ENCODE data around the gene PLXNC1. TPM values are rescaled to one million over a fixed set of nuclear protein-coding genes. Genes with fewer than 3 reads are reported as not detected.
"Not testable (repeated sequence)": the region's sequence is repeated elsewhere in the genome, so short reads cannot be mapped to it uniquely, and the experiment has no call there.

Gene PLXNC1
- total and polyA plus RNA-seq, 4 donors = 27.6 to 58.2 (median 42.1) TPM

- WGBS (ENCODE audit: insufficient coverage) = no CpG with 5 or more reads among the region's 5 CpGs
- Histone ChIP-seq H3K4me3 (ENCODE audit: low read depth, low read length) (no peak overlapping the region), H3K36me3 (ENCODE audit: control insufficient read depth, insufficient read depth, low read length) (no peaks in the 10 kb centered on the region), H3K4me1 (ENCODE audit: control insufficient read depth, insufficient read depth, low read length) (no peaks in the 10 kb centered on the region), H3K9me3 (ENCODE audit: control insufficient read depth, insufficient read depth, low read length) (peaks cover 1% of the 10 kb centered on the region), H3K27ac (ENCODE audit: low read depth, low read length) (no peak overlapping the region), H3K27me3 (ENCODE audit: control insufficient read depth, insufficient read depth, low read length) (no peaks in the 10 kb centered on the region)
- DNase-seq (ENCODE audit: low read depth in 4 of 6, low spot score in 6 of 6) = no peak
These were observed 161.0 kb downstream of the PLXNC1 start for GRCh38 chr12:94309373-94309772.

DNA sequence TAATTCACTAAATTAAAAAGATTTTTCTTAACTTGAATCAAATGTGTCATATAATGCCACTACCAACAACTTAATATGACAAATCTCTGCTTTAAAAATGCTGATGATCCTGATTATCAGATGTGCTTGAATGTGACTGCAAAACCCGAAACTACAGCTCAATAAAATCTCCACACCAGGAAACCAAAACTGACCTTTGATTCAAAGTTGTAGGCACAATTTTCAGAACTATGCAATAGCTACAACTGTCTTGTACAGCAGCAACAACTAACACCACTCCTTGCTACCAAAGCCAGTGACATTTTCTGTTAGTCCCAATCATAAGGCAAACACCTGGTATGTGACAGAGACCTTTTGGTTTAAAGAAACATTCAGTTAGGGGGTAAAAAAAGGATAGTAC lies 164.0 kb downstream of the PLXNC1 start:
- Histone ChIP-seq H3K27me3 (ENCODE audit: control insufficient read depth, insufficient read depth, low read length) (no peaks in the 10 kb centered on the region), H3K4me1 (ENCODE audit: control insufficient read depth, insufficient read depth, low read length) (no peaks in the 10 kb centered on the region), H3K27ac (ENCODE audit: low read depth, low read length) (no peak overlapping the region), H3K9me3 (ENCODE audit: control insufficient read depth, insufficient read depth, low read length) (peaks cover 6% of the 10 kb centered on the region), H3K4me3 (ENCODE audit: low read depth, low read length) (no peak overlapping the region), H3K36me3 (ENCODE audit: control insufficient read depth, insufficient read depth, low read length) (no peaks in the 10 kb centered on the region)
- 100% methylated on average over 1 of the region's 1 CpG for WGBS (ENCODE audit: insufficient coverage)
- no peak for DNase-seq (ENCODE audit: low read depth in 4 of 6, low spot score in 6 of 6)

- H3K4me3 ChIP-seq (ENCODE audit: low read depth, low read length) = not testable (repeated sequence)
These were observed 168.2 kb downstream of the PLXNC1 start for GRCh38 chr12:94316600-94316999.

GRCh38 chr12:94318181-94318580 lies 169.8 kb downstream of the PLXNC1 start:
- Histone ChIP-seq H3K4me3 (ENCODE audit: low read depth, low read length) (no peak overlapping the region), H3K4me1 (ENCODE audit: control insufficient read depth, insufficient read depth, low read length) (no peaks in the 10 kb centered on the region), H3K9me3 (ENCODE audit: control insufficient read depth, insufficient read depth, low read length) (peaks cover 15% of the 10 kb centered on the region), H3K27me3 (ENCODE audit: control insufficient read depth, insufficient read depth, low read length) (no peaks in the 10 kb centered on the region), H3K36me3 (ENCODE audit: control insufficient read depth, insufficient read depth, low read length) (peaks cover 10% of the 10 kb centered on the region), H3K27ac (ENCODE audit: low read depth, low read length) (no peak overlapping the region)
- no CpG with 5 or more reads among the region's 1 CpG for WGBS (ENCODE audit: insufficient coverage)
- DNase-seq (ENCODE audit: low read depth in 4 of 6, low spot score in 6 of 6) = no peak

More at GRCh38 chr12:94316600-94316999, 168.2 kb downstream of the PLXNC1 start:
- not testable (repeated sequence) for H3K4me1 ChIP-seq (ENCODE audit: control insufficient read depth, insufficient read depth, low read length); DNase-seq (ENCODE audit: low read depth in 4 of 6, low spot score in 6 of 6); H3K36me3 ChIP-seq (ENCODE audit: control insufficient read depth, insufficient read depth, low read length); H3K27ac ChIP-seq (ENCODE audit: low read depth, low read length); H3K27me3 ChIP-seq (ENCODE audit: control insufficient read depth, insufficient read depth, low read length)
- peaks cover 15% of the 10 kb centered on the region for H3K9me3 ChIP-seq (ENCODE audit: control insufficient read depth, insufficient read depth, low read length)
- WGBS (ENCODE audit: insufficient coverage) = no CpG with 5 or more reads among the region's 2 CpGs

DNA sequence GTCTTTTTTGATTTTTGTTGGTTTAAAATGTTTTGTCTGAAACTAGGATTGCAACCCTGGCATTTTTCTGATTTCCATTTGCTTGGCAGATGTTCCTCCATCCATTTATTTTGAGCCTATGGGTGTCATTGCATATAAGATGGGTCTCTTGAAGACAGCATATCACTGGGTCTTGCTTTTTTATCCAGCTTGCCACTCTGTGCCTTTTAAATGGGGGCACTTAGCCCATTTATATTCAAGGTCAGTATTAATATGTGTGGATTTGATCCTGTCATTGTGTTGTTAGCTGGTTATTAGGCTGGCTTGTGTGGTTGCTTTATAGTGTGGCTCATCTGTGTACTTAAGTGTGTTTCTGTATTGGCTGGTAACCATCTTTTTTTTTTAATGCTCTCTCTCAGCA lies 171.7 kb downstream of the PLXNC1 start:
- H3K9me3 ChIP-seq (ENCODE audit: control insufficient read depth, insufficient read depth, low read length) = peaks cover 14% of the 10 kb centered on the region
- H3K27ac ChIP-seq (ENCODE audit: low read depth, low read length) = no peak overlapping the region
- no peaks in the 10 kb centered on the region for H3K27me3 ChIP-seq (ENCODE audit: control insufficient read depth, insufficient read depth, low read length)
- H3K4me1 ChIP-seq (ENCODE audit: control insufficient read depth, insufficient read depth, low read length) = no peaks in the 10 kb centered on the region
- no peak overlapping the region for H3K4me3 ChIP-seq (ENCODE audit: low read depth, low read length)
- H3K36me3 ChIP-seq (ENCODE audit: control insufficient read depth, insufficient read depth, low read length) = peaks cover 13% of the 10 kb centered on the region
- DNase-seq (ENCODE audit: low read depth in 4 of 6, low spot score in 6 of 6) = no peak

DNA sequence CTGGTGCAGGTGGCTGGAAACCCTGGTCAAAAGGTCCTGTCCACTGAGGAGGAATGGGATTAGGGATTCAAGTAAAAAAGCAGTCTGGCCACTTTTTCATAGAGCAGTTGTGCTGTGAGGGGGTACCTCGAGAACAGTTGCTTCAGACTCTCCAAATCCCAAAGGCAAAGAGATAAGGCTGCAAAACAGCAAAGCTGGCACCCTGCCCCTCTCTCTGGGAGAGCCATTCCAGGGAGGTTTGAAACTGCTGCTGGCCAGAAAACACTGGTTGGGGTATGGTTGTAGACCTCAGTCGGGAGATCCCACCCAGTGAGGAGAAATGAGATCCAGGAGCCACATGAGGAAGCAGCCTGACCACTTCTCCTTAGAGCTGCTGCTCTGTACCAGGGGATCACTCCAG lies 174.0 kb downstream of the PLXNC1 start:
- no peak for DNase-seq (ENCODE audit: low read depth in 4 of 6, low spot score in 6 of 6)
- H3K9me3 ChIP-seq (ENCODE audit: control insufficient read depth, insufficient read depth, low read length) = peaks cover 10% of the 10 kb centered on the region
- WGBS (ENCODE audit: insufficient coverage) = no CpG with 5 or more reads among the region's 2 CpGs
- H3K27me3 ChIP-seq (ENCODE audit: control insufficient read depth, insufficient read depth, low read length) = no peaks in the 10 kb centered on the region
- H3K36me3 ChIP-seq (ENCODE audit: control insufficient read depth, insufficient read depth, low read length) = peaks cover 13% of the 10 kb centered on the region
- no peak overlapping the region for H3K4me3 ChIP-seq (ENCODE audit: low read depth, low read length)
- no peaks in the 10 kb centered on the region for H3K4me1 ChIP-seq (ENCODE audit: control insufficient read depth, insufficient read depth, low read length)
- H3K27ac ChIP-seq (ENCODE audit: low read depth, low read length) = no peak overlapping the region

DNA sequence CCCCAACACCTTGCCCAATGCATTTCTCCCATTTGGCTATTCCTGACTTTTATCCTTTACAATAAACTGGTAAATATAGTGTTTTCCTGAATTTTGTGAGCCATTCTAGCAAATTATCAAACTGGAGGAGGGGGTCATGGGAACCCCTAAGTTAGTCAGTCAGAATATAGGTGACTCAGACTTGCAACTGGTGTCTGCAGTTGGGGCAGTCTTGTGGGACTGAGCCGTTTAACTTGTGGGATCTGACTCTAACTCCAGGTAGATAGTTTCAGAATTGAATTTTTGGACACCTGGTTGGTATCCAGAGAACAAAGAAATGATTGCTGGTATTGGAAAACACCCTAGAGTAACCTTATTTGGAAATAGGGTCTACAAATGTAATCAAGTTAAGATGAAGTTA lies 177.9 kb downstream of the PLXNC1 start:
- H3K27me3 ChIP-seq (ENCODE audit: control insufficient read depth, insufficient read depth, low read length) = no peaks in the 10 kb centered on the region
- H3K27ac ChIP-seq (ENCODE audit: low read depth, low read length) = no peak overlapping the region
- WGBS (ENCODE audit: insufficient coverage) = 100% methylated on average over 1 of the region's 1 CpG
- no peaks in the 10 kb centered on the region for H3K9me3 ChIP-seq (ENCODE audit: control insufficient read depth, insufficient read depth, low read length)
- no peaks in the 10 kb centered on the region for H3K4me1 ChIP-seq (ENCODE audit: control insufficient read depth, insufficient read depth, low read length)
- no peak overlapping the region for H3K4me3 ChIP-seq (ENCODE audit: low read depth, low read length)
- no peak for DNase-seq (ENCODE audit: low read depth in 4 of 6, low spot score in 6 of 6)
- H3K36me3 ChIP-seq (ENCODE audit: control insufficient read depth, insufficient read depth, low read length) = peaks cover 13% of the 10 kb centered on the region

DNA sequence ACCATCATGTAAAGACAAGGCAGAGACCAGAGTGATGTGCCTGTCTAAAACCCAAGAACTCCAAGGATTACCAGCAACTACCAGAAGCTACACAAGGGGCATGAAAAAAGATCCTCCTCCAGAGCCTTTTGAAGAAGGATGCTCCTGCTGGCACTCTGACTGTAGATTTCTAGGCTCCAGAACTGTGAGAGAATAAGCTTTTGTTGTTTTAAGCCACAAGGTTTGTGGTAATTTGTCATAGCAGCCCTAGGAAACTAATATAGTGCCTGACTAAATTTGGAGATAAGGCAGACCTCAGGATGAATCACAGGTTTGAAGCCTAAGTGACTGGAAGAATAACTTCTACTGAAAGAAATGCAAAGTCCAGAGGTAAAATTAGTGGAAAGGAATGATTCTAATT lies 178.3 kb downstream of the PLXNC1 start:
- no peak for DNase-seq (ENCODE audit: low read depth in 4 of 6, low spot score in 6 of 6)
- H3K27ac ChIP-seq (ENCODE audit: low read depth, low read length) = no peak overlapping the region
- no peaks in the 10 kb centered on the region for H3K27me3 ChIP-seq (ENCODE audit: control insufficient read depth, insufficient read depth, low read length)
- no peaks in the 10 kb centered on the region for H3K9me3 ChIP-seq (ENCODE audit: control insufficient read depth, insufficient read depth, low read length)
- no peak overlapping the region for H3K4me3 ChIP-seq (ENCODE audit: low read depth, low read length)
- H3K36me3 ChIP-seq (ENCODE audit: control insufficient read depth, insufficient read depth, low read length) = peaks cover 13% of the 10 kb centered on the region
- H3K4me1 ChIP-seq (ENCODE audit: control insufficient read depth, insufficient read depth, low read length) = no peaks in the 10 kb centered on the region

DNA sequence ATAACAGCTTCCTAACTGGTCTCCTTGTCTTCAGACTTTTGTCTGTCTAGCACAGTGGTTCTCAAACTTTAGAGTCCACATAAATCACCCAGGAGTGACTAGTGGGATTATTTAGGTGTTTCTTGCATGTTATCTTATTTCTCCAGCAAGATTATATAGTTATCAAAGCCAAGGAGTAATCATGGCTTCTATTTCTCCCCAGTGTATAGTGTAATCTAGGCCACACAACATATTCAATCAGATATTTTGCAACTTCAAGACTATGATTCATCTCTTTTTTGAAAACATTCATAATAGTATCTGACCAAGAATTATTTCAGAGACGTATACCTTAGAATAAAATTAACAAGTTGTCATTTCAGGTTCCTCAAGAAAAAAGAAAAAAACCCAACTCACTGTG lies 179.4 kb downstream of the PLXNC1 start:
- Histone ChIP-seq H3K4me3 (ENCODE audit: low read depth, low read length) (no peak overlapping the region), H3K36me3 (ENCODE audit: control insufficient read depth, insufficient read depth, low read length) (peaks cover 7% of the 10 kb centered on the region), H3K9me3 (ENCODE audit: control insufficient read depth, insufficient read depth, low read length) (no peaks in the 10 kb centered on the region), H3K4me1 (ENCODE audit: control insufficient read depth, insufficient read depth, low read length) (no peaks in the 10 kb centered on the region), H3K27ac (ENCODE audit: low read depth, low read length) (no peak overlapping the region), H3K27me3 (ENCODE audit: control insufficient read depth, insufficient read depth, low read length) (no peaks in the 10 kb centered on the region)
- DNase-seq (ENCODE audit: low read depth in 4 of 6, low spot score in 6 of 6) = no peak
- no CpG with 5 or more reads among the region's 1 CpG for WGBS (ENCODE audit: insufficient coverage)

DNA sequence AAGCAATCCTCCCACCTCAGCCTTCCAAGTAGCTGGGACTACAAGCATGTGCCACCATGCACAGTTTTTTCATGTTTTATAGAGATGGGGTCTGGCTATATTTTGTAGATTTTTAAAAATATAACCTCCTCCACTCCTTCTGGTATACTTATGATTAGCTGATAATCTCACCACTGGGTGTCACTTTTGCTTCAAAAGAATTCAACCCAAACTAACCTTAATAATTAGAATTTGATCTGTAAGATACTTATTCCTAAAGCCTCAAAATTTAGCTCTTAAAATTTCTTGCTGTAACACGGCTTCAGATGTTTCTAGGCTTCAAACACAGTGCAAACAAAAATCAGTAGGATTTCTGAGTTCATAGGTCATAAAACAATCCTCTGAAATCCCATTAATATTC lies 181.0 kb downstream of the PLXNC1 start:
- DNase-seq (ENCODE audit: low read depth in 4 of 6, low spot score in 6 of 6) = peak in 4 of 6 donors; percentile 2 to 50 (median 4)
- no CpG with 5 or more reads among the region's 1 CpG for WGBS (ENCODE audit: insufficient coverage)
- Histone ChIP-seq H3K9me3 (ENCODE audit: control insufficient read depth, insufficient read depth, low read length) (no peaks in the 10 kb centered on the region), H3K4me3 (ENCODE audit: low read depth, low read length) (no peak overlapping the region), H3K27ac (ENCODE audit: low read depth, low read length) (no peak overlapping the region), H3K4me1 (ENCODE audit: control insufficient read depth, insufficient read depth, low read length) (no peaks in the 10 kb centered on the region), H3K27me3 (ENCODE audit: control insufficient read depth, insufficient read depth, low read length) (no peaks in the 10 kb centered on the region), H3K36me3 (ENCODE audit: control insufficient read depth, insufficient read depth, low read length) (peaks cover 2% of the 10 kb centered on the region)

Data from spinal cord (tissue), 10 donors.